ENCODE results near the gene CCL19.

CCL19 gene

DNA sequence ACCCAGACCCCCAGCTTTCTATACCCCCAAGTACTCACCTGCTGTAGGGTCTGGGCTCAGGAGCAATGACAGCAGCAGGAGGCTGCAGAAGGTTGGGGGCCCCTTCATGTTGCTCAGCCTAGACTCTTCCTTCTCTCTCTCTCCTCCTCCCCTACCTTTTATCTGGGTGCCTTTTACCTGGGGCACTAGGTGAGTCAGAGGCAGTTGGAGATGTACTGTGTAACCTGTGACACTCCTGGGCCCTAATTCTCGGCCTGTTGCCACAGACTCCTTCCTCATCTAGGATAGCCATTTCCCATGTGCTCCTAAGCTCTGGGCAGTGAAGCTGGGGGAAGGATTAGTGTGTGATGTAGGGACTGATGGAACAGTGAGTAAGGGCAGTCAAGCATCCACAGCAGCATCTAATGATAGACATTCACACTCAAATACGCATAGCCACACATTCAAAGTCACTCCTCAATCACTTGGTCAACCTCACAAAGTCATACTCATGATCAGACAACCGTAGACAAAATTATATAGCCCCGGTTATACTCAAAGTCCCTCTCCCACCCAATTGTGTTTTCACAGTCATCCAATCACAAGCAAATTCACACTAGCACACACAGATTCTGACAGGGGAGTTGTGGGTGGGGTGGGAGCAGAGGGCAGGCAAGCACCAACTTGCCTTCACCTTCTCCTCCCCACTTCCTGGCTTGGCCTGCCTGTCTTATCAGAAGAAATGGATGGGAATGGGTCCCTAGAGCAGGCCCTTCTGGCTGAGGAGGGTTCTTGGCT, 28.4 kb downstream of the CCL19 start, which contains the start of gene CCL27:
Gene CCL27 (minus strand): TSS at position 132 of the 777 bp plus-strand sequence. CDS start 24 bp downstream, at position 108.
- no peak for DNase-seq (ENCODE audit: low spot score)

- DNase-seq (ENCODE audit: low spot score) = no peak
Observed at GRCh38 chr9:34659592-34660253, 31.4 kb downstream of the CCL19 start.

GRCh38 chr9:34658461-34658860, 32.6 kb downstream of the CCL19 start:
- no peak for DNase-seq (ENCODE audit: low spot score)

DNA sequence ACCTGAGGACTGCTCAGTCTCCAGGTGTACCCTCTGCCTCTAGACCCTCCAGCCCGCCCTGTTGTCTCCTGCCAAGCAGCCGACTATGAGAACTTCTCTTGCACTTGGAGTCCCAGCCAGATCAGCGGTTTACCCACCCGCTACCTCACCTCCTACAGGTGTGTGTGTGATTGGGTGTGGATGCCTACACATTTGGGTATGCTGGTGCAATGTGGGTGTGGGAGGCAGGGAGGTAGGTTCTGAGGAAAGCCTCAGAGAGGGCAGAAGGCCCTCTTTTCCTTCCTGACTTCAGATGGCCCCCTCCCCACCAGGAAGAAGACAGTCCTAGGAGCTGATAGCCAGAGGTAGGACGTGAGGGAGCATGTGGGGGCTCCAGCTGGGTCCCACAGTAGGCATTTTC, 34.1 kb downstream of the CCL19 start:
- no peak for DNase-seq (ENCODE audit: low spot score)

GRCh38 chr9:34655394-34655793, 35.7 kb downstream of the CCL19 start:
- no peak for DNase-seq (ENCODE audit: low spot score)

DNA sequence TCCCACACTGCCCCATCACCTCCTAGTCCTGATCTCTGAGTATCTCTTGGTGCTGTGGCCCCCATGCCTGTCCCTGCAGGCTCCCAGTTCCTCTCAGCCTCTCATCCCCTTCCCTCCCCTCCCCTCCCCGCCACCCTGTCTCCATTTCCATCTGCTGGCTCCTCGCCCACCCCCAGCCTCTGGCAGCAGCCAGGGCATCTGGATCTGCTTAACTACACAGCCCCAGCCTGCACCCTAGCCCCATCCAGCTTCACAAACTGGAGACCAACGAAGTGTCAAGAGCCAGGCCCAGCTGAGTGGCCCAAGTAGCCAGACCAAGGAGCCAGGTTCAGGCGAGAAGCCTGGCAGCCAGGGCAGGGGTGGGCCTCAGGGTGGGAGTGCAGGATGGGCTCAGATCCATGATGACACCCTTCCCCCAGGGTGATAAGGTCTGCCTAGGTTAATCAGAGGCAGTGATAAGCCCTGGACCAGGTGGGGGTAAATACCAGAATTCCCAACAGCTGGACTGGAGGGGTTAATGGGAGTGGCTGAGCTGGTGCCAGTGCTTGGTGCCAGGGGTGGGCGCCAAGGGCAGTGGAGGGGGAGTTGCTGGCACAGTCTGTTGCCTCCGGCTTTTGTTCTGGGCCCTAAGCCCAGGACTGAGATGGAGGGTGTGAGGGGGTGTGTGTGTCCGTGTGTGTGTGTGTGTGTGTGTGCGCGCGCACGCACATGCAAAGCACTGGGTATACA, 36.6 kb downstream of the CCL19 start:
- peak; percentile 79 for DNase-seq (ENCODE audit: low spot score)

- DNase-seq (ENCODE audit: low spot score) = peak; percentile 73
Observed at GRCh38 chr9:34653151-34654072, 37.7 kb downstream of the CCL19 start.

- DNase-seq (ENCODE audit: low spot score) = no peak
Observed at GRCh38 chr9:34652602-34653000, 38.5 kb downstream of the CCL19 start.

GRCh38 chr9:34651876-34652601, 39.0 kb downstream of the CCL19 start, which contains the start of gene IL11RA:
TSS of gene IL11RA (plus strand) at chr9:34652185. CDS start at chr9:34655218, 3,033 bp downstream.
- peak; percentile 87 for DNase-seq (ENCODE audit: low spot score)

DNA sequence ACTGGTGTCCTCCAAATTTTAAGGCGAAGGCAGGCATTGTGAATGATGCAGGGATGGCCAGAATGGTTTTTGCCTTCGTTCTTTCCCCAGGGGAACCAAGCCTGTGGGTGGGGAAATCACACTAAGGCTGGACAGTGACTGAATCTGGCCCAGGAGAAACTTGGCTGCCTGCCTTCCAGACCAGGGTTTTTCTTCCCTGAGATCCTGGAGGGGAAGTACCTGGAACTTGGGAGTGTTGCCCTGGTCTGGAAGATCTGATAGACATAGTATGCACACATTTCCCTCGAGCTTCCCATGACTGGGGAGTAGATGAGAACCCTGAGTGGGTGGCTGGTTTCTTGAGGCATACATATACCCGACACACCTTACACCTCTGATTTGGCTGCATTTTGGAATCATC, 39.8 kb downstream of the CCL19 start:
- DNase-seq (ENCODE audit: low spot score) = no peak

GRCh38 chr9:34650816-34651215, 40.3 kb downstream of the CCL19 start:
- no peak for DNase-seq (ENCODE audit: low spot score)

DNA sequence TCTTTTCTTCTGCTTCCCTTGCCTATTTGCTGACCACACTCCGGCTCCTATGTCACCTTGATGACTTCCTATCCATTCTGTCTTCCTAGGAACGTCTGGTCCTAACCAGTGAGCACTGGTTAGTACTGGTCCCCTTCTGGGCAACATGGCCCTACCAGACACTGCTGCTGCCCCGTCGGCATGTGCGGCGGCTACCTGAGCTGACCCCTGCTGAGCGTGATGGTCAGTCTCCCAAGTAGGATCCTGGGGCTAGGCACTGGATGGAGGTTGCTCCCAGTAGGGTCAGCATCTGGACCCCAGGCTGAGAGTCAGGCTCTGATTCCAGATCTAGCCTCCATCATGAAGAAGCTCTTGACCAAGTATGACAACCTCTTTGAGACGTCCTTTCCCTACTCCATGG, 42.4 kb downstream of the CCL19 start:
- DNase-seq (ENCODE audit: low spot score) = no peak

GRCh38 chr9:34647651-34648050, 43.4 kb downstream of the CCL19 start:
- DNase-seq (ENCODE audit: low spot score) = no peak

- DNase-seq (ENCODE audit: low spot score) = no peak
Observed at GRCh38 chr9:34647084-34647403, 44.0 kb downstream of the CCL19 start.

DNA sequence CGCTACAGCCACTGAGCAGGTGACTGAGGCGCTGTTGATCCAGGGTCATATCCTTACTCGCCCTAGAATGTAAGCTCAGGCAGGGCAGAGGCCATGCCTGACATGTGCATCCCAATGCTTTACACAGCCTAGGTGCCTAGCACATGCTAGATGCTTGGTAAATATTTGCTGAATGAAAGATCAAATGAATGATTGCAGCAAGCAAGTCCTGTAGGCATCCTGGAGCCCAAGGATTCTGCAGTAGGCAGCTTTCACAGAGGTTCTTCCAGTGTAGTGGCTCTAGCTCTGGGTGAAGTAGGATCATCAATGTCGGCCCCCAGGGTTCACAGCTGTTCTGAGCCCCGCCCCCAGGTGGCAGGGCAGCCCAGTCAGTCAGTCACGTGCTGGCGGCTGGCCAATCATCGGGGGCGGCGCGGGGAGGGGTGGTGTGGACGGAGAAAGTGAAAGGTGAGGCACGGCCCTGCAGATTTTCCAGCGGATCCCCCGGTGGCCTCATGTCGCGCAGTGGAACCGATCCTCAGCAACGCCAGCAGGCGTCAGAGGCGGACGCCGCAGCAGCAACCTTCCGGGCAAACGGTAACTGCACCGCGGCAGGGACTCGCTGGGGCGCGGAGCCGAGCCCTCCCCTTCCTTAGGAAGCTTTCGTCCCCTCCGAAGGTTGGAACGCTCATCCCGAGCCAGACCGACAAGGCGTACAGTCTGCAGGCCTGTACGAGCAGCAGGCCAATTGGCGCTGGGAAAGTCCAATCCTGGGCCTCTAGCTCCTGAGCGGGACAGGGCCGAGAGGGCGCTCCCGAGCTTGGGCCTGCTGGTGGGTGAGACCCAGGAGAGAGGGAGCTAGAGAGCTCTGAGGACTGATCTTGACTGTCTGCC, 44.6 kb downstream of the CCL19 start, which contains the start of gene GALT:
Gene GALT (plus strand): TSS at position 465 of the 873 bp plus-strand sequence. CDS start 30 bp downstream, at position 495.
- peak; percentile 94 for DNase-seq (ENCODE audit: low spot score)

DNA sequence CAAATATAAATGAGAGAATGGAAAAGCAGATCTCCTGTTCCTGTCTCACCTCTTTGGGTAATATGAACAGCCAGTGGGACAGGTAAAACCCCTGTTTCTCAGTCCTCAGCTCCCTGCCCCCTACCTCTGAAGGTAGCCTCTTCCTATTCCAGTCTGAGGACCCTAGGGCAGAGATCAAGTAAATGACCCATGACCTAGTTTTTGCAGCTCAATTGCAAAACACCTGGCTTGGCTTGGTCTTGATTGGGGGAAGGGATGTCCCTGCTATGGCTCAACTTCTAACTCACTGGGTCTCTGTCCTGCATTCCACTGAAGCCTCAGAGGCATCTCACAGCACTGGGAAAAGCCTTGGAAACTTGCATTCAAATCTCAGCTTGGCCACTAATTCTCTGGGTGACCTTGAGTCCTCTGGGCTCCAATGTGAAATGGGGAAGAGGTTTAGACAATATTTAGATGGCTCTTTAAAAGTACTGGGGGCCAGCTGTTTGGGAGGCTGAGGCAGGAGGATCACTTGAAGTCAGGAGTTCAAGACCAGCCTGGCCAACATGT, 46.2 kb downstream of the CCL19 start:
- no peak for DNase-seq (ENCODE audit: low spot score)

- no peak for DNase-seq (ENCODE audit: low spot score)
Observed at GRCh38 chr9:34642679-34643078, 48.4 kb downstream of the CCL19 start.
